Liver (tissue), 3 donors: ENCODE measurements around the gene FBXW5.

Experiments used
- EGR1 ChIP-seq, 2 donors: IDR thresholded peaks; 2 replicates each; pipeline ENCODE4 v1.6.1; 2016 to 2018; ENCODE audit warnings: antibody characterized with exemption in 2 of 2, low read depth in 2 of 2
- FOXA1 ChIP-seq: IDR thresholded peaks from 2 replicates; pipeline ENCODE4 v1.6.1; 2016; ENCODE audit warnings: antibody characterized with exemption
- MAX ChIP-seq: IDR thresholded peaks from 2 replicates; pipeline ENCODE4 v1.6.1; 2016; ENCODE audit warnings: antibody characterized with exemption
- RAD21 ChIP-seq, 2 donors: IDR thresholded peaks; 2 replicates each; pipeline ENCODE4 v1.6.1; 2016; ENCODE audit warnings: antibody characterized with exemption in 2 of 2, mild to moderate bottlenecking in 2 of 2
- SP1 ChIP-seq: IDR thresholded peaks from 2 replicates; pipeline ENCODE4 v1.6.1; 2018; ENCODE audit warnings: antibody characterized with exemption, mild to moderate bottlenecking
- YY1 ChIP-seq: IDR thresholded peaks from 2 replicates; pipeline ENCODE4 v1.6.1; 2016; ENCODE audit warnings: antibody characterized with exemption, mild to moderate bottlenecking
- ZBTB33 ChIP-seq: IDR thresholded peaks from 2 replicates; pipeline ENCODE4 v1.6.1; 2016; ENCODE audit warnings: antibody characterized with exemption
- TF ChIP-seq, protein P1 (sequence below): fragments of 150-350 bp; IDR thresholded peaks from 2 replicates; pipeline ENCODE4 v1.5.1; 2017; ENCODE audit warnings: improper control_type of control experiment, low read depth, low read length; ENCODE audit not compliant: missing input control
- TF ChIP-seq, protein P2 (sequence below): IDR thresholded peaks from 2 replicates; pipeline ENCODE4 v1.6.1; 2016; ENCODE audit warnings: antibody characterized with exemption, mild to moderate bottlenecking
- TF ChIP-seq, protein P3 (sequence below): IDR thresholded peaks from 2 replicates; pipeline ENCODE4 v1.6.1; 2016; ENCODE audit warnings: antibody characterized with exemption
- donor health status: healthy.
- donor health status: healthy.

GRCh38 chr9:136945333-136946227 lies 1.0 kb upstream of the FBXW5 start:
- TF ChIP-seq, protein P1, sequence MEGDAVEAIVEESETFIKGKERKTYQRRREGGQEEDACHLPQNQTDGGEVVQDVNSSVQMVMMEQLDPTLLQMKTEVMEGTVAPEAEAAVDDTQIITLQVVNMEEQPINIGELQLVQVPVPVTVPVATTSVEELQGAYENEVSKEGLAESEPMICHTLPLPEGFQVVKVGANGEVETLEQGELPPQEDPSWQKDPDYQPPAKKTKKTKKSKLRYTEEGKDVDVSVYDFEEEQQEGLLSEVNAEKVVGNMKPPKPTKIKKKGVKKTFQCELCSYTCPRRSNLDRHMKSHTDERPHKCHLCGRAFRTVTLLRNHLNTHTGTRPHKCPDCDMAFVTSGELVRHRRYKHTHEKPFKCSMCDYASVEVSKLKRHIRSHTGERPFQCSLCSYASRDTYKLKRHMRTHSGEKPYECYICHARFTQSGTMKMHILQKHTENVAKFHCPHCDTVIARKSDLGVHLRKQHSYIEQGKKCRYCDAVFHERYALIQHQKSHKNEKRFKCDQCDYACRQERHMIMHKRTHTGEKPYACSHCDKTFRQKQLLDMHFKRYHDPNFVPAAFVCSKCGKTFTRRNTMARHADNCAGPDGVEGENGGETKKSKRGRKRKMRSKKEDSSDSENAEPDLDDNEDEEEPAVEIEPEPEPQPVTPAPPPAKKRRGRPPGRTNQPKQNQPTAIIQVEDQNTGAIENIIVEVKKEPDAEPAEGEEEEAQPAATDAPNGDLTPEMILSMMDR, result no peak
- TF ChIP-seq, protein P2, sequence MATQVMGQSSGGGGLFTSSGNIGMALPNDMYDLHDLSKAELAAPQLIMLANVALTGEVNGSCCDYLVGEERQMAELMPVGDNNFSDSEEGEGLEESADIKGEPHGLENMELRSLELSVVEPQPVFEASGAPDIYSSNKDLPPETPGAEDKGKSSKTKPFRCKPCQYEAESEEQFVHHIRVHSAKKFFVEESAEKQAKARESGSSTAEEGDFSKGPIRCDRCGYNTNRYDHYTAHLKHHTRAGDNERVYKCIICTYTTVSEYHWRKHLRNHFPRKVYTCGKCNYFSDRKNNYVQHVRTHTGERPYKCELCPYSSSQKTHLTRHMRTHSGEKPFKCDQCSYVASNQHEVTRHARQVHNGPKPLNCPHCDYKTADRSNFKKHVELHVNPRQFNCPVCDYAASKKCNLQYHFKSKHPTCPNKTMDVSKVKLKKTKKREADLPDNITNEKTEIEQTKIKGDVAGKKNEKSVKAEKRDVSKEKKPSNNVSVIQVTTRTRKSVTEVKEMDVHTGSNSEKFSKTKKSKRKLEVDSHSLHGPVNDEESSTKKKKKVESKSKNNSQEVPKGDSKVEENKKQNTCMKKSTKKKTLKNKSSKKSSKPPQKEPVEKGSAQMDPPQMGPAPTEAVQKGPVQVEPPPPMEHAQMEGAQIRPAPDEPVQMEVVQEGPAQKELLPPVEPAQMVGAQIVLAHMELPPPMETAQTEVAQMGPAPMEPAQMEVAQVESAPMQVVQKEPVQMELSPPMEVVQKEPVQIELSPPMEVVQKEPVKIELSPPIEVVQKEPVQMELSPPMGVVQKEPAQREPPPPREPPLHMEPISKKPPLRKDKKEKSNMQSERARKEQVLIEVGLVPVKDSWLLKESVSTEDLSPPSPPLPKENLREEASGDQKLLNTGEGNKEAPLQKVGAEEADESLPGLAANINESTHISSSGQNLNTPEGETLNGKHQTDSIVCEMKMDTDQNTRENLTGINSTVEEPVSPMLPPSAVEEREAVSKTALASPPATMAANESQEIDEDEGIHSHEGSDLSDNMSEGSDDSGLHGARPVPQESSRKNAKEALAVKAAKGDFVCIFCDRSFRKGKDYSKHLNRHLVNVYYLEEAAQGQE, result peak; percentile 3
- TF ChIP-seq RAD21 (IDR thresholded peaks at IDR 0.05), result no peak
- TF ChIP-seq FOXA1, result peak; percentile 6
- peak in 1 of 2 donors; percentile 13 for TF ChIP-seq EGR1 (IDR thresholded peaks at IDR 0.05; ENCODE audit: low read depth in 2 of 2)
- no peak for TF ChIP-seq MAX
- TF ChIP-seq, protein P3, sequence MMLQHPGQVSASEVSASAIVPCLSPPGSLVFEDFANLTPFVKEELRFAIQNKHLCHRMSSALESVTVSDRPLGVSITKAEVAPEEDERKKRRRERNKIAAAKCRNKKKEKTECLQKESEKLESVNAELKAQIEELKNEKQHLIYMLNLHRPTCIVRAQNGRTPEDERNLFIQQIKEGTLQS, result no peak
- TF ChIP-seq SP1, result no peak
- no peak for TF ChIP-seq YY1
- no peak for TF ChIP-seq ZBTB33
